LNCaP clone FGC (cell line): ENCODE results near the gene PKLR.
"Not testable (repeated sequence)": the region's sequence is repeated elsewhere in the genome, so short reads cannot be mapped to it uniquely, and the experiment has no call there.

ENCODE experiments used
- DNase-seq: peaks from one replicate; pipeline ENCODE4 v3.0.0-alpha.2; 2011; ENCODE audit warnings: low read depth
- H3K4me3 ChIP-seq: 2 replicates; pipeline ENCODE4 v1.5.1; 2011; ENCODE audit warnings: mild to moderate bottlenecking, low read depth, low read length, control low read depth
- TF ChIP-seq, protein P1 (sequence below): IDR thresholded peaks from 2 replicates; pipeline ENCODE4 v1.5.1; 2012; ENCODE audit warnings: mild to moderate bottlenecking; ENCODE audit not compliant: control insufficient read depth, insufficient read depth; ENCODE audit errors: extremely low read depth

Gene PKLR

DNA sequence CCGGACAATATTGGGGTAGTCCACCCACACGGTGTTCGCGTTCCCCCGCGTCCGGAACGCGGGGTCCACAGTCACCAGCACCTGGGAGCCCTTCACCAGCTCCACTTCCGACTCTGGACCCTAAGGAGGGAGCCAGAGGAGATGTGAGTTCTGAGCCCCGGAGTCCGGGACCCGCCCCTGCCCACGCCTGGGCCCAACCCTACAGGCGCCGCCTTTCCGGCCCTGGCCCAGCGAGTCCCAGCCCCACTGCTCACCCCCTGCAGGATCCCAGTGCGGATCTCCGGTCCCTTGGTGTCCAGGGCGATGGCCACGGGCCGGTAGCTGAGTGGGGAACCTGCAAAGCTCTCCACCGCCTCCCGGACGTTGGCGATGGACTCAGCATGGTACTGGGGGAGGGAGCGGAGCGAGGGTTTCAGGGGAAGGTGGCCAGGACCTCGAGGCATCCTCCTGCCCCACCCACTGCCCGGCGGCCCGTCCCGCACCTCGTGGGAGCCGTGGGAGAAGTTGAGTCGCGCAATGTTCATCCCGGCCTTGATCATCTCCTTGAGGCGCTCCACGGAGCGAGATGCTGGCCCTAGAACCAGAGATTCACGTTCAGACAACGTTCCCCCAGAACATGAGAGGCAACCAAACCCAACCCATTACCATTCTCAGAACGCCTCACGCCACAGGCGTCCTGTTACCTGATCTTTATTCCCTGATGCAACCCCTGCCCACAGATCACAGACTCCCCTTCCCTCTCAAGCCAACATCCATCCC lies 5.9 kb downstream of the PKLR start:
- no peak for DNase-seq
- TF ChIP-seq, protein P1, sequence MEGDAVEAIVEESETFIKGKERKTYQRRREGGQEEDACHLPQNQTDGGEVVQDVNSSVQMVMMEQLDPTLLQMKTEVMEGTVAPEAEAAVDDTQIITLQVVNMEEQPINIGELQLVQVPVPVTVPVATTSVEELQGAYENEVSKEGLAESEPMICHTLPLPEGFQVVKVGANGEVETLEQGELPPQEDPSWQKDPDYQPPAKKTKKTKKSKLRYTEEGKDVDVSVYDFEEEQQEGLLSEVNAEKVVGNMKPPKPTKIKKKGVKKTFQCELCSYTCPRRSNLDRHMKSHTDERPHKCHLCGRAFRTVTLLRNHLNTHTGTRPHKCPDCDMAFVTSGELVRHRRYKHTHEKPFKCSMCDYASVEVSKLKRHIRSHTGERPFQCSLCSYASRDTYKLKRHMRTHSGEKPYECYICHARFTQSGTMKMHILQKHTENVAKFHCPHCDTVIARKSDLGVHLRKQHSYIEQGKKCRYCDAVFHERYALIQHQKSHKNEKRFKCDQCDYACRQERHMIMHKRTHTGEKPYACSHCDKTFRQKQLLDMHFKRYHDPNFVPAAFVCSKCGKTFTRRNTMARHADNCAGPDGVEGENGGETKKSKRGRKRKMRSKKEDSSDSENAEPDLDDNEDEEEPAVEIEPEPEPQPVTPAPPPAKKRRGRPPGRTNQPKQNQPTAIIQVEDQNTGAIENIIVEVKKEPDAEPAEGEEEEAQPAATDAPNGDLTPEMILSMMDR = no peak
- H3K4me3 ChIP-seq = no peak overlapping the region

DNA sequence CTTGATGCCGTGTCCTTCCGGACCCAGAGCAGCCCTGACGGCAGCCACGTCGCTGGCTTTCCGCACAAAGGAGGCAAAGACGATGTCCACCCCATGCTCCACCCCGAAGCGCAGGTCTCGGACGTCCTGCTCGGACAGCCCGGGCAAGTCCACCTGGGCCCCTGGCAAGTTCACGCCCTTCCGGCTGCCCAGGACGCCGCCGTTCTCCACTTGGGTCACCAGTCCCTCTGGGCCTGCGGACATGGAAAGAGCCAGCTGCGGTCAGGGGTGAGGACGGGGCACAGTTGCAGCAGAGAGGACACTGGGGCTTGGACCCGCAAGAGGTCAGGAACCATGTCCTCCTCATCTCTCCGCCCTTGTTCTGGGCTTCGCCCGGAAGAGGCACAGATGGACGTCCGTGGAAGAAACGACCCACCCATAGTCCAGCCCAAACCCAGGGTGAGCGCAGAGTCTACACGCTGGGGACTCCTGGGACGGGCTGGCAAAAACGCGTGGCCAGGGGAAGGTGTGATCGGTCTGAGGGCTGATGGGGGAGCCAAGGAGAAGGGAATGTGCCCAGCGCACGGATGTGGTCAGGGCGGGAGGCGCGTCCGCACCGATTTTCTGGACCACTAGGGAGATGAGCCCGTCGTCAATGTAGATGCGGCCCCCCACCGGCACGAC lies 6.6 kb downstream of the PKLR start:
- DNase-seq = no peak
- TF ChIP-seq, protein P1 = no peak
- H3K4me3 ChIP-seq = no peak overlapping the region

DNA sequence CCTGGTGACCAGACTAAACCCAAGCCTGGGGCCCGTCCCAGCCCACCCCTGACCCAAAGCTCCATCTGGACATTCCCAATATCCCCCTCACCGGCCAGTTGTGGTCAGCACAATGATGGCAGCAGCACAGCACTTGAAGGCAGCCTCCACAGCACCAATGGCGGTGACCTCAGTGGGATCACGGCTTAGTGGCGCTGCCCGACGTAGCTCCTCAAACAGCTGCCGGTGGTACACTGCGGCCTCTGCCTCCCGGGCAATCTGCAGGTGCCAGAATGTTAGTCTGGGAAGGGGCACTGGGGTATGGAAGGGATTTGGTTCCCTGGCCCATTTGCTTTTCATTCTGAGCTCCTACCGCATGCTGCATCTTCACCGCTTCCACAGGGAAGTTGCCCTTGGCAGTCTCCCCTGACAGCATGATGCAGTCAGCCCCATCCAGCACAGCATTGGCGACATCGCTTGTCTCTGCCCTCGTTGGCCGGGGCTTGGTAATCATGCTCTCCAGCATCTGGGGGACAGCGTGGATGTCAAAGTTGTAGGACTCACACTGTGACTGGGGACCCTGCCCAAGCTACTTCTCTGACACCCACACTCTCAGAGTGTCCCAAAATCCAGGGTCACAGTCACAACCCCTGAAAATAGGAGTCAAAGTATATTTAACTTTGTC lies 8.0 kb downstream of the PKLR start:
- TF ChIP-seq, protein P1 = no peak
- H3K4me3 ChIP-seq = no peak overlapping the region
- DNase-seq = no peak

DNA sequence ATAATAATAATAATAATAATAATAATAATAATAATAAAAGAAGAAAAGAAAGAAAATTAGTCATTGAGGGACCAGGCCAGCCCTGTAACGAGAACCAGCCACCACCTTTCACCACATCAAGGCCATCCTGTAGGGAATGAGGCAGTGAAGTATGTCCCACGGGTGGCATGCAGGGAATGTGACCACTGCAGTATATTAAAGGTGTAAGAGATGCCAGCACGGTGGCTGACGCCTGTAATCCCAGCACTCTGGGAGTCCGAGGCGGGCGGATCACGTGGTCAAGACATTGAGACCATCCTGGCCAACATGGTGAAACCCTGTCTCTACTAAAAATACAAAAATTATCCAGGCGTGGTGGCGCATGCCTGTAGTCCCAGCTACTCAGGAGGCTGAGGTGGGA lies 10.2 kb downstream of the PKLR start:
- H3K4me3 ChIP-seq, DNase-seq: not testable (repeated sequence)

DNA sequence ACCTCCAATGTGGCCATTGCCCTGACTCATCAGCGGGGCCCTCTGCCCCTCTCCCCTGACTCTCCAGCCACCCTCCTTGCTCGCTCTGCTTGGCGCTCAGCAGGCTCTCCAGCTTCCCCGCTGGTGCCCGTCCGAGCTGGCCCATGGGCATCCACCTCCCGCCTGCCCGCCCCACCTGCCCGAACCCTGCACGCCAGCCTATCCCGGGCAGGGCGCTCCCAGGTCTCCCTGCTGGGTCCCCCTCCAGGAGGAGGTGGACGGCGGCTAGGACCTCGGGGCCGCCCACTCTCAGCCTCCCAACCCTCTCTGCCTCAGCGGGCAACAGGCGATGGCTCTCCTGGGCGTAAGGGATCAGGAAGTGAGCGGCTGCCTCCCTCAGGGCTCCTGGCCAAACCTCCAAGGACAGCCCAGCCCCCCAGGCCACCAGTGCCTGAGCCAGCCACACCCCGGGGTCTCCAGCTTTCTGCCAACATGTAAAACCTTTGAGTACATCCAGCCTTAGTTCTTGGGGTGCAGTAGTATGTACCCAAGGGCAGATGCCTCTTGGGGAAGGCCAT lies 13.2 kb downstream of the PKLR start:
- H3K4me3 ChIP-seq = no peak overlapping the region
- TF ChIP-seq, protein P1 = no peak
- no peak for DNase-seq

DNA sequence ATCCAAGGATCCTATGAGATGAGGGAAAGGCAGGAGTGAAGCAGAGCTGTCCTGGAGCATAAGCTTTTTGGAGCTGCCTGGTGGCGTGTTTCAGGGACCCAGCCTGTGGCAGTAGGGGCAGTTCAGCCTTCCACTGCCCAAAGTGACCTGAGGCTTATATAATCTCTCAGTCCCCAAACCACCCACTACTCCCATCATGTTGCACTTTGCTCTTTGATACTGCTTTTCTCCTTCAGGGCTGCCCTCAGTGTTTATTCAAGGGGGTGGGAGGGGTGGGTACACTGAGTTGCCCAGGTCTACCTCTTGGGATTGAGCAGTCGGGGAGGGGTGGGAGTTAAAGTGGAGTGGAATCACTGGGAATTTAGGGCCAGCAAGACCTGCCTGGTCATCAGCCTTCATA lies 14.7 kb downstream of the PKLR start:
- DNase-seq = no peak
- TF ChIP-seq, protein P1 = no peak

DNA sequence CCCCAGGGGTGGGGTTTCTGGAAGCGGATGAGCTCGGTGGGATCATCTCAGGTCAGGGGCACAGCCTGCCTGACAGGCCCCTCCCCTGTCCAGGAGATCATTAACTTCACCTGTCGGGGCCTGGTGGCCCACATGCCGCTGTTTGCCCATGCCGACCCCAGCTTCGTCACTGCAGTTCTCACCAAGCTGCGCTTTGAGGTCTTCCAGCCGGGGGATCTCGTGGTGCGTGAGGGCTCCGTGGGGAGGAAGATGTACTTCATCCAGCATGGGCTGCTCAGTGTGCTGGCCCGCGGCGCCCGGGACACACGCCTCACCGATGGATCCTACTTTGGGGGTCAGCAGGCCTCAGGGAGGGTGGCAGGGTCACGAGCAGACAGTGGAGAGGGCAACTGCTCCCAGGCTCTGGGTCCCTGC lies 15.6 kb downstream of the PKLR start:
- no peak overlapping the region for H3K4me3 ChIP-seq
- DNase-seq = no peak
- TF ChIP-seq, protein P1 = no peak

More for the DNA sequence above, 14.7 kb downstream of the PKLR start:
- H3K4me3 ChIP-seq = no peak overlapping the region
